Activated T-cell treated with anti-CD3 and anti-CD28 coated beads for 24 hours (primary cell): ENCODE data around the gene CCDC195.
"Not testable (repeated sequence)": the region's sequence is repeated elsewhere in the genome, so short reads cannot be mapped to it uniquely, and the experiment has no call there.

ENCODE experiments used
- DNase-seq: peaks from one replicate; pipeline ENCODE4 v3.0.0-alpha.2; 2020; ENCODE audit warnings: low read depth

The CCDC195 gene

DNA sequence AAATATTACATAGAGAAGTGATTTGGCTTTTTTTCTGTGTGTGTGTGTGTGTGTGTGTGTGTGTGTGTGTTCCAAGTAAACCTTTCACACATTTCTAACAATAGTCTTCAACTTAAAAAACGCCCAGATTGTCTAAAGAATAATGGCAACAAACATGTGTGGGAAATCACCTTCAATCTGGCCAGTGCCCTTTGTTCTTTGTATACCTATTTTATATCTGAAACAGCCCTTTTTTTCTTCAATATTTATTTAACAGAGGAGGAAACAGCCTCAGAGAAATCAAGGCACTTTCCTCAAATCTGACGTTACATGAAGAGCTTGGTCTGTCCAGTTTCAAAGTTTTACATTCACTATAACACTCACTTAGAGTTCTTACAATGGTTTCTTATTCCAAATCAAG, 25.3 kb downstream of the CCDC195 start:
- no peak for DNase-seq

DNA sequence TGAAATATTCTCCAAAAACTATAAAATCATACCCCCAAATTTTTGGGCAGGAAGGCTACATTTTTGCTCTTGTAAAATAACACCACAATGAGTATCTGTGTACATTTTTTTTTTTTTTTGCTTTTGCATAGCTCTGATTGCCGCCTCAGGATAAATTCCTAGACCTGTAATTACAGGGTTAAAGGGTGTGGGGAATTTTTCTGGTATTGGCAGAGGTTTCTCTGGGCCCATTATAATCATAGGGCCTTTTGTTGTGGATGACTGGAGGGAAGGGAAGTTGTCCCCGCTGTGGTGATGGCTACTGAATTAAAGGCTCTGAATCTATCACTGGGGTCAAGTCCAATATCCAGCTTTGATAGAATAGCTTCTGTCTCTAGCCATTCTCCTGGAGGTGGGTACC, 26.6 kb downstream of the CCDC195 start:
- no peak for DNase-seq

DNA sequence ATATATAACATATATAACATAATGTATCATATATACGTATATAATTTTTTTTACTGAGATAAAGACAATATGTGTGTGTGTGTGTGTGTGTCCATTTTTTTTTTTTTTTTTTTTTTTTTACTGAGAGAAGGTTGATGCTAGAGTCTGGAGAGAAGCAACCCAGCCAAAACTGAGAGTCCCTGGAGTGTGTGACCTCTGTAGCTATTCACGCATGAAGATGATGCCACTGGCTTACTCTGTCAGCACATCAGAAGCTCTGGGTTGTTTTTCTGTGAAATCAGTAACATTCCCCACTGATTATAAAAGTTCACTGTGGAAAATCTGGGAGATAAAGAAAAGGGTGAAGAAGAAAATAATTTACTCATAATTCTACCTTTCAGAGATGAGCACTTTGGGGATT, 27.2 kb downstream of the CCDC195 start:
- no peak for DNase-seq

DNA sequence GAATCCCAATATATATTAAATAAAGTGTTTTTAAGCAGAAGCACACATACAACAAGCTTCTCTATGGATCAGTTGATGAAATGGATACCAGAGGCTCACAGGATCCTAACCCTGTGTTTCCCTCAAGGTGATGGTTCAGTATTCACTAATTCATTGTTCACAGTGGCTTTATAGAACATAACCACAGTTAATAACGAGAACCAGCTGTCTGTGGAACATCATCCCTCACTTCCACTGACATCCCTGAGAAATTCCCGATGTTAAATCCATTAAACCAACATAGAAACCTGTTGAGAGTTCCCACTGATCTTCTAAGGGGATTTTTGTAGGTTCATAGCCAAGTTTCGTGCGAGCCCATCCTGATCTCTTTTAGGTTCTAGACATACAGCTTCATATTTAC, 29.0 kb downstream of the CCDC195 start:
- DNase-seq, result no peak

DNA sequence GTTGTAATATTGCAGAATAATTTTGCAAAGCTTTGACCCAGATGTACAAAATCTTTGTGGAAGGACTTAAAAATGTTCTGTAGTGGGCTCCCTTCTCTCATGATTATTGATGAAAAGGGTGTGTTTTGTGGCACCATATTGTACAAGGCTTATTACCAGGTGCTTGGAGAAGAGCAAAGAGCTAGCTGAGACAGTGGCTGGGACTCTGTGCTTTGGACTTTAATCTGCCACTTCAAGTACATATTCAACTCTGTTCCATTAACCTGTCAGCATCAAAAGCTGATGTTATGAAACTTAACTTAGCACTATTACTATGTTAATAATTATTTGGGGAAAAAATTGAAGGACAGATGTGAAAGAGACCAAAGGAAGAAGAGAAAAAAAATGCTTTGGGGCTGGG, 31.0 kb downstream of the CCDC195 start:
- no peak for DNase-seq

DNA sequence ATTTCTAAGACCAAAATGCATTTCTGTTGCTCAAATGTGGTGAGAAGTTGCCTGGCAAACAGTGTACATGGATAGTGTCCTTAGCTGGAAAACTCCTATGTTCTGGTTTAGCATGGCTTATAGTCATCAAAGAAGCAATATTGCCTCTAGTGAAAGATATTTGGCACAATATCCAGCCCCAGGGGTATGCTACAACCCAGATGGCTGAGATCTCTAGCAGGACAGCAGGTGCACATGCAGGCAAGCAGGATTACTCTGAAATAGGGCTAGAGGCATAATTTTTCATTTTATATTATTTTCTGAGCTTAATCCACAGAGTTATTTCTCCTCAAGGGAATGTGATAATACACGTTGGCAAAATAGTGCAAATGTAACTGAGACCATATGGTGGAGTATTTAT, 34.0 kb downstream of the CCDC195 start:
- DNase-seq, result no peak

DNA sequence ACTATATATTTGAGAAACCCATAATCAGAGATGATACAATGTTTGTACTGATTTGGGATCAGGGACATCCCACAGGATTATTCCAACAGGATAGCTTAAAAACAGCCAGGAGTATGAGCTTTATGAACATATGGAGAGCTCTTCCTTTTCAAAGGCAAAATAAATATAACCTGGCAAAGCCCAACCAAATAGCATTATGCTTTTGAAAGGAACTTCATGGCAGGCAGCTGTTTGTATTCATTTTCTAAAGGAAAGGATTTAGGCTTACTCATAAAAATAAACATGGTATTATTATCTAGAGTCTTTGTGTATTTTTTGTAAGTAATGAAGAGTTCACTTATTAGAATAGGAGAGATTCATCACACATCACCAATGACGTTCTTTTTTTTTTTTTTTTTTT, 44.4 kb downstream of the CCDC195 start:
- DNase-seq, result no peak

DNA sequence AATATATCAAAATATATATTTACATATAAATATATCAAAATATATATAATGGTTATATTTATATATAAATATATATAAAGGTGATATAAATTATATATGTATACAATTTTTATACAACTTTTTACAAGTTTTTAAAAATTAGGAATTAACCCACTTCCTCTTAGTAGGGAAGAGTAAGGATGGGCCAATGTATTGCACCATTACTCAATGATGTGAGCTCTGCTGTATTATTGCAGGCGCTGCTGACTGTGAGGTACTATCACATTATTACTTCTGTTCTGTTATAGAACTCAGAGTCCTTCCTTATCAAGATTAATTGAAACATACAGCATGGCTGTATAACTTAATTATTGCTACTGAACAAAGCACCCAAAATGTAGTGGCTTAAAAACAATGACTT, 46.0 kb downstream of the CCDC195 start:
- no peak for DNase-seq

DNA sequence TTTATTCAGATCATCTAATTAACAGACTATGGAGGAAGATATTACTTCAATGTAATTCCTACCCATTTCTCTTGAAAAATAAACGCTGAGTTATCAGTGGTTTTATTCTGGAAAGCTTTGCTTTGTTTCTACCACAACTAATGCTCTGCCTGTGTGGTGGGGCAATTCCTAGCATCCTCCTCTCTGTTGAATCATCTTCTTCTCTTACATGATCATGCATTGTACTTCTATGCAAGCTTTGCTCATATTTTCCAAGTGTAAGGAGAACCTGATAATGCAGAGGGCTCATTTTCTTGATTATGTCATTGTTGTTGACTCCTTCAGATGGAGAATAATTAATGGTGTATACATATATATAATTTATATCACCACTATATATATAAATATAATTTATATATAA, 46.7 kb downstream of the CCDC195 start:
- no peak for DNase-seq

DNA sequence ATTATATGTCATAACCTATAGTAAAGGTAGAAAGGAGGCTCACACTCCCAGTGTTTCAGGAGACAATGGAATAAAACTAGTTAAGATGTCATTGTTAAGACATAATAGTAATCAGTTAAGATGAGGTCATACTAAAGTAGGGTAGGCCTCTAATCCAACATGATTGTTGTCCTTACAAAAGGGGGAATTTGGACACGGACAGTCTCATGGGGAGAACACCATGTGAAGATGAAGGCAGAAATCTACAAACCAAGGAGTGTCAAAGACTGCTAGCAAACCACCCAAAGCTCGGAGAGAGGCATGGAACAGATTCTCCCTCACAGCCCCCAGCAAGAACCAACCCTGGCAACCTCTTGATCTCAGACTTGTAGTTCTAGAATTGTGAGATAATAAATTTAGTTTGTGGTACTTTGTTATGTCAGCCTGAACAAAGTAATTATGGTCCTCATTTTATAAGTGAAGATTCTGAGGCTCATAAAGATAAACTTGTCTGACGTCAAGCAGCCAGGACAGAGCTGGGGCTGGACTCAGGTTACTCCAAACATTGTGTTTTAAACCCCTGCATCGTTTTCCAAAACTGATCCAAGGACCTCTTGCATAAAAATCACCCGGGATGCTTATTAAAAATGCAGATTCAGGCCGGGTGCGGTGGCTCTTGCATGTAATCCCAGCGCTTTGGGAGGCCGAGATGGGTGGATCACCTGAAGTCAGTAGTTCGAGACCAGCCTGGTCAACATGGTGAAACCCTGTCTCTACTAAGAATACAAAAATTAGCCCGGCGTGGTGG, 47.8 kb downstream of the CCDC195 start:
- DNase-seq, result no peak

DNA sequence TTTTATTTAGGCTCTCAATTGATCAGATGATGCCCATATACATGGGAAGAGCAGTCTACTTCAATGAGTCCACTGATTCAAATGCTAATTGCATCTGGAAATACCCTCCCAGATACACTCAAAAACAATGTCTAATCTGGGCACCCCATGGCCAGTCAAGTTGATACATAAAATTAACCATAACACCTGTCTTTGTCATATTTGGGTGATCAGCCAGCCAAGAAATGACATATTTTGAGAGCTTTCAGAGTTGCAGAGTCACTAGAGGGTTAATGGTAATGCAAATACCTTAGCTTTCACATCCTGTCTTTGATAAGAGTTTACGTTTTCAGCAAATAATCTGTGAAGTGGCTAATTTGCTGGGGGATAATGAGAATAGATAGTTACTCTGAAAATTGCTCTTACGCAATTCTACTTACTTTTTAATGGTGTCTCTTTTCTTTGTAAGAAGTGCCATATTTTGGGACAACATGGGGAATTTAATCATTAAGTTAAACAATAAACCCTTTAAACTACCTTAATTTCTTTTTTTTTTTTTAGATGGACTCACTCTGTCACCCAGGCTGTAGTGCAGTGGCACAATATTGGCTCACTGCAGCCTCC, 49.1 kb downstream of the CCDC195 start:
- no peak for DNase-seq

DNA sequence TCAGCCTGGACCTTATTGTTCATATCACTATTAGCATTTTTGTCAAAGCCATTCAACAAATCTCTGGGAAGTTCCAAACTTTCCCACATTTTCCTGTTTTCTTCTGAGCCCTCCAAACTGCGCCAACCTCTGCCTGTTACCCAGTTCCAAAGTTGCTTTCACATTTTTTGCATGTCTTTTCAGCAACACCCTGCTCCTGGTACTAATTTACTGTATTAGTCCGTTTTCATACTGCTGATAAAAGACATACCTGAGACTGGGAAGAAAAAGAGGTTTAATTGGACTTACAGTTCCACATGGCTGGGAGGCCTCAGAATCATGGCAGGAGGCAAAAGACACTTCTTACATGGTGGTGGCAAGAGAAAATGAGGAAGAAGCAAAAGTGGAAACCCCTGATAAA, 52.8 kb downstream of the CCDC195 start:
- not testable (repeated sequence) for DNase-seq

DNA sequence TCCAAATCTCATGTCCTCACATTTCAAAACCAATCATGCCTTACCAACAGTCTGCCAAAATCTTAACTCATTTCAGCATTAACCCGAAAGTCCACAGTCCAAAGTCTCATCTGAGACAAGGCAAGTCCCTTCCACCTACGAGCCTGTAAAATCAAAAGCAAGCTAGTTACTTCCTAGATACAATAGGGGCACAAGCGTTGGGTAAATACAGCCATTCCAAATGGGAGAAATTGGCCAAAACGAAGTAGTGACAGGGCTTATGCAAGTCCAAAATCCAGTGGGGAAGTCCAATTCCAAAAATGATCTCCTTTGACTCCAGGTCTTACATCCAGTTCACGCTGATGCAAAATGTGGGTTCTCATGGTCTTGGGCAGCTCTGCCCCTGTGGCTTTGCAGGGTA, 54.5 kb downstream of the CCDC195 start:
- not testable (repeated sequence) for DNase-seq

DNA sequence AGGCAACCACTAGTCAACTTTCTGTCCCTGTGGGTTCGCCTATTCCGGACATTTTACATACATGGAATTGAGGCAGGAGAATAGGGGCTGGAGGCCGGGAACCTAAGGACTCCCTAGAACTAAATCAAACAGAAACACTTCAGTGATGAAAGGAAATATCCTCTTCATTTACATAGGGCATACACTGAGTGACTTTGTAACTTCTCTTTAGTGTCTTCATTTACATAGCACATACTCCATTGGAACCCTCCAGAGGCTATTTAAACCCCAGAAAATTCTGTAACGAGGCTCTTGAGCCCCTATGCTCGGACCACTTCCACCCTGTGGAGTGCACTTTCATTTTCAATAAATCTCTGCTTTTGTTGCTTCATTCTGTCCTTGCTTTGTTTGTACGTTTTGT, 56.5 kb downstream of the CCDC195 start:
- no peak for DNase-seq

DNA sequence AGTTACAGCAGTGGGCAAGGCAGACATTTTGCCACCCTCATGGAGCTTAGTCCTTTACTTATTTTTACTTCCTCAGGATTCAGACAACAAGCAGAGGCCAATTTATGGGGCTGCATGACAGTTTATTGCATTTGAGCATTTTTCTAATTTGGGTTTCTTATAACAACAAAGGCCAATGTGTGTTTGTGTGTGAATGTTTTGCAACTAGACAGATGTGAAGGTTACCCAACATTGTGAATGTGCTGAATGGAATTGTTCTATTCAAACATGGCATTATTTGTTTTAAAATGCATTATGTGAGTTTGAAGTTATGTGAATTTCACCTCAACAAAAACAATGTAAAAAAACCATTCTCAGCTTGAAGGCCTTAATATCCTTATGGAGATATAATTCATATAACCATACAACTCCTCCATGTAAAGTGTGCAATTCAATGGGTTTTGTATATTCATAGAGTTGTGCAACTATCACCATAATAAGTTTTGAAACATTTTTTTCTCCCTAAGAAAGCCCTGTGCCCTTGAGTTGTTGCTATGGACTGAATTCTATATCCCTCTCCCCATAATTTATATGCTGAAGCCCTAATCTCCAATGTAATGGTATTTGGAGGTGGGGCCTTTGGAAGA, 57.3 kb downstream of the CCDC195 start:
- DNase-seq, result no peak

DNA sequence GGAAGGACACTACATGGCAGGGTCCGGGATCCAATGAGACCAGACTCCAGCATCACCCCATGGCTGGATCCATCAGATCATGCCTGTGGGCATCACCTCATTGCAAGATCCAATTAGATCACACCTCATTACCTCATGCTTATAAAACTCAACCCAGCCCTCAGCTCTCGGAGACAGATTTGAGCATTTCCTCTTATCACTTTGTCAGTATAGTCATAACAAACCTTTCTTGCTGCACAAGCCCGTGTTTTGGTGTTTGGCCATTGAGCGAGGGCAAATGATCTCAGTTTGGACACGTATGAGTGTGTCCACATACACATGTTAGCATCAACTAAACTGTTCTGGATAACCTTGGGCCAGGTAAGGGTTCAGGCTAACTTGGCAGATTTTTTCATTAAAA, 58.8 kb downstream of the CCDC195 start:
- no peak for DNase-seq

DNA sequence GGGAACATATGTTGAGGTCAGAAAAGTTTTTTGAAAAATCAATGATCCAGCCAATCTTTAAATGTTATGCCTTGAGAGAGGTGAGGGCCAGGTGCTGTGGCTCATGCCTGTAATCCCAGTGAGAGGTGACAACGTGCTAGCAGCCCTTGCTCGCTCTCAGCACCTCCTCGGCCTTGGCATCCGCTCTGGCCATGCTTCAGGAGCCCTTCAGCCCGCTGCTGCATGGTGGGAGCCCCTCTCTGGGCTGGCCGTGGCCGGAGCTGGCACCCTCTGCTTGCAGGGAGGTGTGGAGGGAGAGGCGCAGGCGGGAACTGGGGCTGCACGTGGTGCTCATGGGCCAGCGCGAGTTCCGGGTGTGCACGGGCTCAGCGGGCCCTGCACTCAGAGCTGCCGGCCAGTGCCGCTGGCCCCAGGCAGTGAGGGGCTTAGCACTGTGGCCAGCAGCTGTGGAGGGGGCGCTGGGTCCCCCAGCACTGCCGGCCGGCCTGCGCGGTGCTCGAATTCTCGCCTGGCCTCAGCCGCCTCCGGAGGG, 61.1 kb downstream of the CCDC195 start:
- DNase-seq, result no peak
